IPS DF 6.9 (cell line): ENCODE results near the gene MCM9.

Experiments used
- DNase-seq: peaks from one replicate; pipeline ENCODE4 v3.0.0-alpha.2; 2013; ENCODE audit warnings: low read depth, low spot score
- H3K27ac ChIP-seq: one replicate; pipeline ENCODE4 v1.5.1; 2013; ENCODE audit warnings: low read length, control low read depth
- H3K27me3 ChIP-seq: 2 replicates; pipeline ENCODE4 v1.6.1; 2013; ENCODE audit warnings: mild to moderate bottlenecking, low read length; ENCODE audit not compliant: control insufficient read depth, insufficient read depth
- H3K36me3 ChIP-seq: 2 replicates; pipeline ENCODE4 v1.6.1; 2013; ENCODE audit warnings: low read length; ENCODE audit not compliant: control insufficient read depth, insufficient read depth
- H3K4me1 ChIP-seq: 2 replicates; pipeline ENCODE4 v1.6.1; 2013; ENCODE audit warnings: low read length; ENCODE audit not compliant: control insufficient read depth, insufficient read depth
- H3K4me3 ChIP-seq: 2 replicates; pipeline ENCODE4 v1.5.1; 2013; ENCODE audit warnings: mild to moderate bottlenecking, low read length
- H3K9me3 ChIP-seq: 2 replicates; pipeline ENCODE4 v1.6.1; 2013; ENCODE audit warnings: low read length, inconsistent platforms; ENCODE audit not compliant: control insufficient read depth, insufficient read depth
- WGBS: extraction: QIAGEN DNeasy Blood & Tissue Kit; methylation state at CpG from one replicate; pipeline ENCODE4 v1.1.7; 2013; ENCODE audit warnings: mixed read lengths, missing lambda C conversion rate; ENCODE audit not compliant: insufficient read length, insufficient coverage; 5-methylcytosine and 5-hydroxymethylcytosine counted together

Gene MCM9

GRCh38 chr6:118881440-118882313, 53.3 kb downstream of the MCM9 start:
- H3K9me3 ChIP-seq = no peaks in the 10 kb centered on the region
- DNase-seq = no peak
- peaks cover 5% of the 10 kb centered on the region; the same call in 1 of the 2 replicates for H3K4me1 ChIP-seq
- H3K27ac ChIP-seq = no peak overlapping the region
- no CpG with 5 or more reads among the region's 9 CpGs for WGBS
- H3K27me3 ChIP-seq = no peaks in the 10 kb centered on the region
- no peaks in the 10 kb centered on the region for H3K36me3 ChIP-seq
- H3K4me3 ChIP-seq = no peak overlapping the region

- no CpG with 5 or more reads among the region's 2 CpGs for WGBS
- H3K27ac ChIP-seq = no peak overlapping the region
- no peak overlapping the region for H3K4me3 ChIP-seq
- no peaks in the 10 kb centered on the region for H3K9me3 ChIP-seq
- H3K4me1 ChIP-seq = peaks cover 5% of the 10 kb centered on the region; the same call in 1 of the 2 replicates
- no peaks in the 10 kb centered on the region for H3K27me3 ChIP-seq
- H3K36me3 ChIP-seq = no peaks in the 10 kb centered on the region
- DNase-seq = no peak
Observed at GRCh38 chr6:118877806-118878205, 57.2 kb downstream of the MCM9 start.

- Histone ChIP-seq H3K36me3 (no peaks in the 10 kb centered on the region), H3K4me1 (peaks cover under 1% of the 10 kb centered on the region; the same call in 1 of the 2 replicates), H3K9me3 (no peaks in the 10 kb centered on the region), H3K27me3 (no peaks in the 10 kb centered on the region), H3K27ac (no peak overlapping the region), H3K4me3 (no peak overlapping the region)
- DNase-seq = no peak
Observed at GRCh38 chr6:118876814-118877213, 58.1 kb downstream of the MCM9 start.

- DNase-seq = no peak
Observed at GRCh38 chr6:118876198-118876597, 58.8 kb downstream of the MCM9 start.

GRCh38 chr6:118875672-118876071, 59.3 kb downstream of the MCM9 start:
- DNase-seq = no peak
- WGBS = no CpG with 5 or more reads among the region's 2 CpGs

More at GRCh38 chr6:118876198-118876597, 58.8 kb downstream of the MCM9 start:
- no peaks in the 10 kb centered on the region for H3K27me3 ChIP-seq
- H3K4me3 ChIP-seq = no peak overlapping the region
- no peak overlapping the region for H3K27ac ChIP-seq
- no peaks in the 10 kb centered on the region for H3K36me3 ChIP-seq
- H3K9me3 ChIP-seq = no peaks in the 10 kb centered on the region
- no CpG with 5 or more reads among the region's 1 CpG for WGBS
- no peaks in the 10 kb centered on the region for H3K4me1 ChIP-seq

GRCh38 chr6:118873239-118873638, 61.7 kb downstream of the MCM9 start:
- DNase-seq = no peak
- H3K4me3 ChIP-seq = no peak overlapping the region
- H3K4me1 ChIP-seq = no peaks in the 10 kb centered on the region
- no peaks in the 10 kb centered on the region for H3K9me3 ChIP-seq
- no peaks in the 10 kb centered on the region for H3K36me3 ChIP-seq
- no peak overlapping the region for H3K27ac ChIP-seq
- H3K27me3 ChIP-seq = no peaks in the 10 kb centered on the region
- WGBS = no CpG with 5 or more reads among the region's 2 CpGs

More at GRCh38 chr6:118875672-118876071, 59.3 kb downstream of the MCM9 start:
- Histone ChIP-seq H3K4me3 (no peak overlapping the region), H3K27me3 (no peaks in the 10 kb centered on the region), H3K27ac (no peak overlapping the region), H3K36me3 (no peaks in the 10 kb centered on the region), H3K4me1 (no peaks in the 10 kb centered on the region), H3K9me3 (no peaks in the 10 kb centered on the region)

GRCh38 chr6:118872726-118873125, 62.2 kb downstream of the MCM9 start:
- WGBS = no CpG with 5 or more reads among the region's 2 CpGs
- no peaks in the 10 kb centered on the region for H3K27me3 ChIP-seq
- DNase-seq = no peak
- no peaks in the 10 kb centered on the region for H3K4me1 ChIP-seq
- H3K36me3 ChIP-seq = no peaks in the 10 kb centered on the region
- no peaks in the 10 kb centered on the region for H3K9me3 ChIP-seq
- H3K4me3 ChIP-seq = no peak overlapping the region
- H3K27ac ChIP-seq = no peak overlapping the region

GRCh38 chr6:118872318-118872717, 62.6 kb downstream of the MCM9 start:
- H3K27me3 ChIP-seq = no peaks in the 10 kb centered on the region
- H3K27ac ChIP-seq = no peak overlapping the region
- H3K36me3 ChIP-seq = no peaks in the 10 kb centered on the region
- no peaks in the 10 kb centered on the region for H3K4me1 ChIP-seq
- H3K9me3 ChIP-seq = no peaks in the 10 kb centered on the region
- H3K4me3 ChIP-seq = no peak overlapping the region
- DNase-seq = no peak

GRCh38 chr6:118871331-118871730, 63.6 kb downstream of the MCM9 start:
- H3K4me1 ChIP-seq = no peaks in the 10 kb centered on the region
- no CpG with 5 or more reads among the region's 5 CpGs for WGBS
- no peak for DNase-seq
- no peak overlapping the region for H3K4me3 ChIP-seq
- H3K9me3 ChIP-seq = no peaks in the 10 kb centered on the region
- H3K36me3 ChIP-seq = no peaks in the 10 kb centered on the region
- no peak overlapping the region for H3K27ac ChIP-seq
- no peaks in the 10 kb centered on the region for H3K27me3 ChIP-seq

- no peaks in the 10 kb centered on the region for H3K27me3 ChIP-seq
- H3K4me3 ChIP-seq = no peak overlapping the region
- no peak overlapping the region for H3K27ac ChIP-seq
- no CpG with 5 or more reads among the region's 2 CpGs for WGBS
- H3K9me3 ChIP-seq = no peaks in the 10 kb centered on the region
- H3K36me3 ChIP-seq = no peaks in the 10 kb centered on the region
- DNase-seq = no peak
- no peaks in the 10 kb centered on the region for H3K4me1 ChIP-seq
Observed at GRCh38 chr6:118869894-118870589, 64.9 kb downstream of the MCM9 start.
